Activated gamma-delta T cell treated with anti-CD3 and anti-CD28 coated beads, Interleukin-2, amount 50 U/mL, for 16 hours (primary cell): ENCODE measurements around the gene TREML2.
"Not testable (repeated sequence)": the region's sequence is repeated elsewhere in the genome, so short reads cannot be mapped to it uniquely, and the experiment has no call there.

ENCODE experiments used
- DNase-seq: peaks from one replicate; pipeline ENCODE4 v3.0.0-alpha.2; 2020; ENCODE audit warnings: low read depth

Gene TREML2

GRCh38 chr6:41200901-41201763 is at the start of gene TREML2:
Gene TREML2 (minus strand): TSS chr6:41201149. CDS start chr6:41201008, 141 bp downstream.
- DNase-seq: no peak

GRCh38 chr6:41247882-41248705 is 47.1 kb upstream of the TREML2 start:
- no peak for DNase-seq

- DNase-seq: no peak
These were observed 46.4 kb upstream of the TREML2 start for GRCh38 chr6:41247288-41247865.

GRCh38 chr6:41246529-41246928 is 45.6 kb upstream of the TREML2 start:
- not testable (repeated sequence) for DNase-seq

GRCh38 chr6:41239467-41240159 is 38.7 kb upstream of the TREML2 start:
- no peak for DNase-seq

GRCh38 chr6:41237128-41237527 is 36.2 kb upstream of the TREML2 start:
- DNase-seq: no peak

GRCh38 chr6:41236276-41236675 is 35.3 kb upstream of the TREML2 start:
- no peak for DNase-seq

GRCh38 chr6:41232667-41233066 is 31.7 kb upstream of the TREML2 start:
- DNase-seq: no peak

- no peak for DNase-seq
These were observed 30.3 kb upstream of the TREML2 start for GRCh38 chr6:41231246-41231645.

- DNase-seq: no peak
These were observed 28.8 kb upstream of the TREML2 start for GRCh38 chr6:41229721-41230120.

- DNase-seq: no peak
These were observed 27.7 kb upstream of the TREML2 start for GRCh38 chr6:41228616-41229015.

- no peak for DNase-seq
These were observed 27.1 kb upstream of the TREML2 start, which contains the start of gene TREML4 for GRCh38 chr6:41228096-41228495. Gene TREML4 (plus strand): TSS chr6:41228349. CDS start chr6:41228428, 79 bp downstream.

GRCh38 chr6:41226752-41227151 is 25.8 kb upstream of the TREML2 start:
- DNase-seq: no peak

GRCh38 chr6:41224800-41225199 is 23.9 kb upstream of the TREML2 start:
- no peak for DNase-seq

GRCh38 chr6:41222513-41222912 is 21.6 kb upstream of the TREML2 start:
- no peak for DNase-seq

- no peak for DNase-seq
These were observed 21.1 kb upstream of the TREML2 start for GRCh38 chr6:41222045-41222444.

- no peak for DNase-seq
These were observed 15.7 kb upstream of the TREML2 start for GRCh38 chr6:41216616-41217015.

GRCh38 chr6:41215777-41216176 is 14.8 kb upstream of the TREML2 start:
- DNase-seq: no peak

GRCh38 chr6:41214559-41215238 is 13.8 kb upstream of the TREML2 start:
- DNase-seq: no peak

GRCh38 chr6:41209547-41210320 is 8.8 kb upstream of the TREML2 start:
- no peak for DNase-seq
